HFFc6 (cell line): ENCODE measurements around the gene ZSCAN22. TPM values are rescaled to one million over a fixed set of nuclear protein-coding genes. Genes with fewer than 3 reads are reported as not detected.

ENCODE experiments used
- DNase-seq: peaks from one replicate; pipeline ENCODE4 v3.0.0-alpha.2; 2018
- H3K27ac Mint-ChIP-seq: 2 replicates; pipeline ENCODE4 v1.8.0; 2020; ENCODE audit warnings: mild to moderate bottlenecking, mixed read lengths
- H3K27me3 Mint-ChIP-seq: 2 replicates; pipeline ENCODE4 v1.8.0; 2021; ENCODE audit warnings: mild to moderate bottlenecking, moderate library complexity, mixed read lengths; ENCODE audit not compliant: insufficient read depth
- H3K36me3 Mint-ChIP-seq: 2 replicates; pipeline ENCODE4 v1.8.0; 2021; ENCODE audit warnings: low read depth, mixed read lengths
- H3K4me1 Mint-ChIP-seq: 2 replicates; pipeline ENCODE4 v1.8.0; 2020; ENCODE audit warnings: low read depth, mixed read lengths
- H3K4me3 Mint-ChIP-seq: 2 replicates; pipeline ENCODE4 v1.8.0; 2020; ENCODE audit warnings: mild to moderate bottlenecking, moderate library complexity, mixed read lengths
- H3K9me3 Mint-ChIP-seq: 2 replicates; pipeline ENCODE4 v1.8.0; 2020; ENCODE audit warnings: mild to moderate bottlenecking, mixed read lengths
- CTCF ChIP-seq: fragments of 200-600 bp; sonication (generic); IDR thresholded peaks from 2 replicates; pipeline ENCODE4 v1.5.0; 2021; ENCODE audit warnings: antibody characterized with exemption, mild to moderate bottlenecking
- total RNA-seq, 6 experiments: library from RNA; stranded (reverse); fragmentation: NEBNext Ultra II Directional; extraction: Animal tissue kit (Norgen Biotek cat#: 25700); gene quantifications; 2 replicates in 1 of 6; 3 replicates in 5 of 6; pipeline ENCODE4 v1.2.3, GENCODE V29; 2021

The ZSCAN22 gene
- total RNA-seq, 6 experiments from 2014 or later, result 2.5 to 3.0 (median 2.8) TPM

GRCh38 chr19:58354478-58355030 lies 27.8 kb downstream of the ZSCAN22 start:
- H3K27me3 Mint-ChIP-seq, result no peaks in the 10 kb centered on the region
- DNase-seq, result no peak
- 0 out of 2 replicates have a peak, but pooled peaks cover 2% of the 10 kb centered on the region for H3K4me1 Mint-ChIP-seq
- TF ChIP-seq CTCF, result no peak
- H3K27ac Mint-ChIP-seq, result no peak overlapping the region
- H3K9me3 Mint-ChIP-seq, result peaks cover 2% of the 10 kb centered on the region; the same call in 1 of the 2 replicates
- no peak overlapping the region for H3K4me3 Mint-ChIP-seq
- peaks cover 8% of the 10 kb centered on the region; the same call in 1 of the 2 replicates for H3K36me3 Mint-ChIP-seq

- Mint-ChIP-seq H3K4me1 (no peaks in the 10 kb centered on the region), H3K4me3 (no peak overlapping the region), H3K9me3 (no peaks in the 10 kb centered on the region), H3K36me3 (peaks cover 8% of the 10 kb centered on the region; the same call in 1 of the 2 replicates), H3K27me3 (no peaks in the 10 kb centered on the region), H3K27ac (no peak overlapping the region)
- no peak for DNase-seq
- no peak for TF ChIP-seq CTCF
These were observed 28.5 kb downstream of the ZSCAN22 start for GRCh38 chr19:58355215-58355796.

GRCh38 chr19:58355908-58356765 lies 29.3 kb downstream of the ZSCAN22 start:
- Mint-ChIP-seq H3K27me3 (no peaks in the 10 kb centered on the region), H3K27ac (no peak overlapping the region), H3K4me3 (no peak overlapping the region), H3K4me1 (no peaks in the 10 kb centered on the region), H3K36me3 (peaks cover 8% of the 10 kb centered on the region; the same call in 1 of the 2 replicates), H3K9me3 (no peaks in the 10 kb centered on the region)
- no peak for DNase-seq
- TF ChIP-seq CTCF, result no peak

GRCh38 chr19:58356766-58357480 lies 30.1 kb downstream of the ZSCAN22 start:
- no peak for TF ChIP-seq CTCF
- no peak overlapping the region for H3K4me3 Mint-ChIP-seq

GRCh38 chr19:58357481-58358145 lies 30.8 kb downstream of the ZSCAN22 start:
- no peak overlapping the region for H3K4me3 Mint-ChIP-seq
- no peak overlapping the region for H3K27ac Mint-ChIP-seq
- peaks cover 2% of the 10 kb centered on the region for H3K27me3 Mint-ChIP-seq
- no peaks in the 10 kb centered on the region for H3K9me3 Mint-ChIP-seq
- H3K36me3 Mint-ChIP-seq, result no peaks in the 10 kb centered on the region; the same call in 1 of the 2 replicates
- H3K4me1 Mint-ChIP-seq, result peaks cover 8% of the 10 kb centered on the region
- no peak for TF ChIP-seq CTCF
- no peak for DNase-seq

More at GRCh38 chr19:58356766-58357480, 30.1 kb downstream of the ZSCAN22 start:
- H3K4me1 Mint-ChIP-seq, result peaks cover 4% of the 10 kb centered on the region
- no peak overlapping the region for H3K27ac Mint-ChIP-seq
- peaks cover 1% of the 10 kb centered on the region for H3K27me3 Mint-ChIP-seq
- H3K9me3 Mint-ChIP-seq, result no peaks in the 10 kb centered on the region
- no peak for DNase-seq
- peaks cover 7% of the 10 kb centered on the region; the same call in 1 of the 2 replicates for H3K36me3 Mint-ChIP-seq
